Measurements from ENCODE around the gene SLC5A2. TPM values are rescaled to one million over a fixed set of nuclear protein-coding genes. Genes with fewer than 3 reads are reported as not detected.

The SLC5A2 gene
- total RNA-seq, 1 donor from 2014 or later = 0.04 TPM

DNA sequence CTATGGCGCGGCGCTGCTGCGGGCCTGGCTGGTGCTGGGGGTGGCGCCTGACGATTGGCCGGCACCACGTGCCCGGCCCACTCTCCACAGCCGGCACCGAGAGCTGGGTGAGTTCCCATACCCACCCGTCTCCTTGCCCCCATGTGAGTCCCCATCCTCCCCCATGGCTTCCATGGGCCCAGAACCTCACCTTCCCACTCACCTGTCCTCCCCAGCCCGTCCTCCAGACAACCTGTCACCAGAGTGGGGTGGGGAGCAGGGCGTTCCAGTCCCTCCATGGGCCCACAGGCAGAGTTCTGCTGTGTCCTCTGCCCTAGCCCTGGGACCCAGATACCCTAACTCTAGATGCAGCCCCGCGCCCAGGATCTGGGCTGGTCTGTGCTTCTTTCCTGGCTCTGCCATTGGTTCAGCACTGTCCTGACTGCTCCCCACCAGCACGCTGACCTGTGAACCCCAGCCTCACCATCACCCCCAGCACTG, 18.1 kb upstream of the SLC5A2 start:
- Histone ChIP-seq H3K36me3 (ENCODE audit: control insufficient read depth, insufficient read depth, low read length) (no peaks in the 10 kb centered on the region), H3K27me3 (ENCODE audit: control insufficient read depth, insufficient read depth, low read length) (no peaks in the 10 kb centered on the region), H3K4me3 (ENCODE audit: low read depth, low read length) (no peak overlapping the region)
- DNase-seq (ENCODE audit: low read depth) = no peak
- TF ChIP-seq, protein P1, sequence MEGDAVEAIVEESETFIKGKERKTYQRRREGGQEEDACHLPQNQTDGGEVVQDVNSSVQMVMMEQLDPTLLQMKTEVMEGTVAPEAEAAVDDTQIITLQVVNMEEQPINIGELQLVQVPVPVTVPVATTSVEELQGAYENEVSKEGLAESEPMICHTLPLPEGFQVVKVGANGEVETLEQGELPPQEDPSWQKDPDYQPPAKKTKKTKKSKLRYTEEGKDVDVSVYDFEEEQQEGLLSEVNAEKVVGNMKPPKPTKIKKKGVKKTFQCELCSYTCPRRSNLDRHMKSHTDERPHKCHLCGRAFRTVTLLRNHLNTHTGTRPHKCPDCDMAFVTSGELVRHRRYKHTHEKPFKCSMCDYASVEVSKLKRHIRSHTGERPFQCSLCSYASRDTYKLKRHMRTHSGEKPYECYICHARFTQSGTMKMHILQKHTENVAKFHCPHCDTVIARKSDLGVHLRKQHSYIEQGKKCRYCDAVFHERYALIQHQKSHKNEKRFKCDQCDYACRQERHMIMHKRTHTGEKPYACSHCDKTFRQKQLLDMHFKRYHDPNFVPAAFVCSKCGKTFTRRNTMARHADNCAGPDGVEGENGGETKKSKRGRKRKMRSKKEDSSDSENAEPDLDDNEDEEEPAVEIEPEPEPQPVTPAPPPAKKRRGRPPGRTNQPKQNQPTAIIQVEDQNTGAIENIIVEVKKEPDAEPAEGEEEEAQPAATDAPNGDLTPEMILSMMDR (IDR thresholded peaks at IDR 0.05; ENCODE audit: insufficient read depth, low read length, poor library complexity, severe bottlenecking) = no peak

- no peak overlapping the region for H3K4me3 ChIP-seq (ENCODE audit: low read depth, low read length)
- H3K27me3 ChIP-seq (ENCODE audit: control insufficient read depth, insufficient read depth, low read length) = no peaks in the 10 kb centered on the region
- DNase-seq (ENCODE audit: low read depth) = no peak
- no peaks in the 10 kb centered on the region for H3K36me3 ChIP-seq (ENCODE audit: control insufficient read depth, insufficient read depth, low read length)
- TF ChIP-seq, protein P1 (IDR thresholded peaks at IDR 0.05; ENCODE audit: insufficient read depth, low read length, poor library complexity, severe bottlenecking) = no peak
These were observed 17.0 kb upstream of the SLC5A2 start for GRCh38 chr16:31465788-31466370.

- H3K27me3 ChIP-seq (ENCODE audit: control insufficient read depth, insufficient read depth, low read length) = no peaks in the 10 kb centered on the region
- no peak for DNase-seq (ENCODE audit: low read depth)
- no peaks in the 10 kb centered on the region for H3K36me3 ChIP-seq (ENCODE audit: control insufficient read depth, insufficient read depth, low read length)
- TF ChIP-seq, protein P1 (IDR thresholded peaks at IDR 0.05; ENCODE audit: insufficient read depth, low read length, poor library complexity, severe bottlenecking) = no peak
- H3K4me3 ChIP-seq (ENCODE audit: low read depth, low read length) = no peak overlapping the region
These were observed 16.5 kb upstream of the SLC5A2 start for GRCh38 chr16:31466381-31466841.

- TF ChIP-seq, protein P1 (IDR thresholded peaks at IDR 0.05; ENCODE audit: insufficient read depth, low read length, poor library complexity, severe bottlenecking) = no peak
These were observed 15.7 kb upstream of the SLC5A2 start for GRCh38 chr16:31467151-31467773.

DNA sequence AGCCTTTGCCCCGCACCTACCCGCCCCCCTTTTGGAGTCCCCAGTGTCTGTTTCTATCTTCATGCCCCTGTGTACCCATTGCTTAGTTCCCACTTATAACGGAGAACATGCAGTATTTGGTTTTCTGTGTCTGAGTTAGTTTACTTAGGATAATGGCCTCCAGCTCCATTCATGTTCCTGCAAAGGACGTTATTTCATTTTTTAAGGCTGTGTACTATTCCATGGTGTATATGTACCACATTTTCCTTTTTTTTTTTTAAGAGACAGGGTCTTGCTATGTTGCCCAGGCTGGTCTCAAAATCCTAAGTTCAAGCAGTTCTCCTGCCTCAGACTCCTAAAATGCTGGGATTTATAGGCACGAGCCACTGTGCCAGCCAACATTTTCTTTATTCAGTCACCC, 15.1 kb upstream of the SLC5A2 start:
- Histone ChIP-seq H3K36me3 (ENCODE audit: control insufficient read depth, insufficient read depth, low read length) (no peaks in the 10 kb centered on the region), H3K4me3 (ENCODE audit: low read depth, low read length) (no peak overlapping the region), H3K27me3 (ENCODE audit: control insufficient read depth, insufficient read depth, low read length) (no peaks in the 10 kb centered on the region)
- TF ChIP-seq, protein P1 (IDR thresholded peaks at IDR 0.05; ENCODE audit: insufficient read depth, low read length, poor library complexity, severe bottlenecking) = no peak
- DNase-seq (ENCODE audit: low read depth) = no peak

More at GRCh38 chr16:31467151-31467773, 15.7 kb upstream of the SLC5A2 start:
- no peak for DNase-seq (ENCODE audit: low read depth)
- Histone ChIP-seq H3K27me3 (ENCODE audit: control insufficient read depth, insufficient read depth, low read length) (no peaks in the 10 kb centered on the region), H3K36me3 (ENCODE audit: control insufficient read depth, insufficient read depth, low read length) (no peaks in the 10 kb centered on the region), H3K4me3 (ENCODE audit: low read depth, low read length) (no peak overlapping the region)
